GM23338 (cell line): ENCODE data around the gene GNAT1. TPM values are rescaled to one million over a fixed set of nuclear protein-coding genes. Genes with fewer than 3 reads are reported as not detected.

Experiments
- ATAC-seq: fragments of 200-7000 bp; cut with Tn5 transposase; 3 replicates; pipeline ENCODE4 v1.9.1; 2020
- DNase-seq: peaks from one replicate; pipeline ENCODE4 v3.0.0-alpha.2; 2015; ENCODE audit warnings: low spot score
- H2AFZ ChIP-seq: fragments of 200-600 bp; sonication (generic); 2 replicates; pipeline ENCODE4 v1.8.0; 2016; ENCODE audit warnings: antibody characterized with exemption, mild to moderate bottlenecking, moderate library complexity
- H3F3A ChIP-seq: fragments of 200-600 bp; sonication (generic); replicated peaks from 2 replicates; pipeline ENCODE4 v1.8.0; 2017; ENCODE audit warnings: antibody characterized with exemption, mixed run types, low read depth
- H3K27ac ChIP-seq: fragments of 200-600 bp; sonication (generic); 2 replicates; pipeline ENCODE4 v1.6.1; 2016; ENCODE audit warnings: low read depth
- H3K27me3 ChIP-seq: fragments of 200-600 bp; sonication (generic); 2 replicates; pipeline ENCODE4 v1.8.0; 2016; ENCODE audit warnings: mild to moderate bottlenecking, mixed run types, moderate library complexity; ENCODE audit not compliant: insufficient read depth
- H3K36me3 ChIP-seq: fragments of 200-600 bp; sonication (generic); 2 replicates; pipeline ENCODE4 v1.8.0; 2016; ENCODE audit warnings: mild to moderate bottlenecking; ENCODE audit not compliant: insufficient read depth
- H3K4me1 ChIP-seq: fragments of 200-600 bp; sonication (generic); 2 replicates; pipeline ENCODE4 v1.8.0; 2016; ENCODE audit warnings: mild to moderate bottlenecking, moderate library complexity; ENCODE audit not compliant: insufficient read depth
- H3K4me2 ChIP-seq: fragments of 200-600 bp; sonication (generic); 2 replicates; pipeline ENCODE4 v1.7.1; 2017; ENCODE audit warnings: mixed run types
- H3K4me3 ChIP-seq: fragments of 200-600 bp; sonication (generic); 2 replicates; pipeline ENCODE4 v1.6.1; 2016; ENCODE audit warnings: mixed run types
- H3K79me2 ChIP-seq: fragments of 200-600 bp; sonication (generic); replicated peaks from 2 replicates; pipeline ENCODE4 v1.8.0; 2017; ENCODE audit warnings: mild to moderate bottlenecking; ENCODE audit not compliant: insufficient read depth
- H3K9me2 ChIP-seq: fragments of 200-600 bp; sonication (generic); 2 replicates; pipeline ENCODE4 v1.8.0; 2017; ENCODE audit not compliant: insufficient read depth
- H4K20me1 ChIP-seq: fragments of 200-600 bp; sonication (generic); replicated peaks from 2 replicates; pipeline ENCODE4 v1.8.0; 2017; ENCODE audit warnings: mild to moderate bottlenecking; ENCODE audit not compliant: insufficient read depth
- H3K27ac Mint-ChIP-seq: 2 replicates; pipeline ENCODE4 v1.8.0; 2020; ENCODE audit warnings: inconsistent platforms, mild to moderate bottlenecking, moderate library complexity, mixed read lengths
- H3K27me3 Mint-ChIP-seq: 3 replicates; pipeline ENCODE4 v1.8.0; 2022; ENCODE audit warnings: low read depth, mild to moderate bottlenecking, moderate library complexity, mixed read lengths, inconsistent platforms; ENCODE audit not compliant: insufficient read depth, poor library complexity
- H3K36me3 Mint-ChIP-seq: 3 replicates; pipeline ENCODE4 v1.8.0; 2021; ENCODE audit warnings: low read depth, mild to moderate bottlenecking, inconsistent platforms, moderate library complexity, mixed read lengths
- H3K4me1 Mint-ChIP-seq: 3 replicates; pipeline ENCODE4 v1.8.0; 2020; ENCODE audit warnings: mild to moderate bottlenecking, inconsistent platforms, mixed read lengths
- H3K4me3 Mint-ChIP-seq: 3 replicates; pipeline ENCODE4 v1.8.0; 2021; ENCODE audit warnings: moderate library complexity, mild to moderate bottlenecking, inconsistent platforms, mixed read lengths
- H3K9me3 Mint-ChIP-seq: 3 replicates; pipeline ENCODE4 v1.8.0; 2020; ENCODE audit warnings: moderate library complexity, mild to moderate bottlenecking, inconsistent platforms, mixed read lengths
- CREB1 ChIP-seq: fragments of 250-450 bp; sonication (Bioruptor Pico); IDR thresholded peaks from 2 replicates; pipeline ENCODE4 v1.5.0; 2020; ENCODE audit warnings: low read depth, mild to moderate bottlenecking, moderate library complexity
- CTCF ChIP-seq, 2 experiments: fragments of 200-600 bp in 1 of 2; sonication (generic) in 1 of 2; conservative IDR thresholded peaks; 2 replicates each; pipeline versions ENCODE4 v1.5.1 to v1.6.1; 2016 to 2017; ENCODE audit warnings: antibody characterized with exemption in 2 of 2, low read depth in 2 of 2, mild to moderate bottlenecking in 2 of 2, moderate library complexity in 1 of 2
- POLR2AphosphoS5 ChIP-seq: IDR thresholded peaks from 2 replicates; pipeline ENCODE4 v1.6.1; 2016; ENCODE audit warnings: antibody characterized with exemption, low read depth
- polyA plus RNA-seq: library from polyadenylated mRNA; unstranded; fragments of >200 nt; fragmentation: Nextera tagmentation; extraction: Ambion mirVana; gene quantifications from 2 replicates; pipeline ENCODE4 v1.2.1, GENCODE V29; 2016
- total RNA-seq: library from RNA; depleted of rRNA; stranded (reverse); fragments of >200 nt; shearing (Covaris generic); gene quantifications from 2 replicates; pipeline ENCODE4 v1.2.3, GENCODE V29; 2014
- TF ChIP-seq, protein P1 (sequence below): IDR thresholded peaks from one replicate; pipeline ENCODE4 v1.6.1; 2018; ENCODE audit warnings: antibody characterized with exemption; ENCODE audit not compliant: unreplicated experiment

The GNAT1 gene
- total and polyA plus RNA-seq, 2 experiments from 2014 or later: not detected

DNA sequence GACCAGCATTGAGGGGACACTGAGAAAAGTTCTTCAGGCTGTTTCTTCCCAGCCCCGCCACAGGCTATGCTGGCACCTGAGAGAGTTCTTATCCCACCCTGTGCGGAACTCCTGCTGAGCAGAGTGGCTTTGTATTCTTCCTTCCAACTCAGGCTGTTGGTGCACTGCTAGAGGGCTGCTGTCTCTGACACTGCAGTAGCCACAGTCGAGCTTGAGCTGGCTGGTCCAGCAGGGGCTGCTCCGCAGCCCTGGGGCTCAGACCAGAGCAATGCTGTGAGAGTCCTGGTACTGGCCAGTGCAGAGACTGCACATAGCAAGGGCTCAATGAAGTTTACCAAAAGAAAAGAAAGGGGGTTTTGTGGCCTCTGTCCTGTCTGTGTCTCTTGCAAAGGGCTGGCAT lies 48.2 kb downstream of the GNAT1 start:
- TF ChIP-seq POLR2AphosphoS5: no peak
- TF ChIP-seq, protein P1, sequence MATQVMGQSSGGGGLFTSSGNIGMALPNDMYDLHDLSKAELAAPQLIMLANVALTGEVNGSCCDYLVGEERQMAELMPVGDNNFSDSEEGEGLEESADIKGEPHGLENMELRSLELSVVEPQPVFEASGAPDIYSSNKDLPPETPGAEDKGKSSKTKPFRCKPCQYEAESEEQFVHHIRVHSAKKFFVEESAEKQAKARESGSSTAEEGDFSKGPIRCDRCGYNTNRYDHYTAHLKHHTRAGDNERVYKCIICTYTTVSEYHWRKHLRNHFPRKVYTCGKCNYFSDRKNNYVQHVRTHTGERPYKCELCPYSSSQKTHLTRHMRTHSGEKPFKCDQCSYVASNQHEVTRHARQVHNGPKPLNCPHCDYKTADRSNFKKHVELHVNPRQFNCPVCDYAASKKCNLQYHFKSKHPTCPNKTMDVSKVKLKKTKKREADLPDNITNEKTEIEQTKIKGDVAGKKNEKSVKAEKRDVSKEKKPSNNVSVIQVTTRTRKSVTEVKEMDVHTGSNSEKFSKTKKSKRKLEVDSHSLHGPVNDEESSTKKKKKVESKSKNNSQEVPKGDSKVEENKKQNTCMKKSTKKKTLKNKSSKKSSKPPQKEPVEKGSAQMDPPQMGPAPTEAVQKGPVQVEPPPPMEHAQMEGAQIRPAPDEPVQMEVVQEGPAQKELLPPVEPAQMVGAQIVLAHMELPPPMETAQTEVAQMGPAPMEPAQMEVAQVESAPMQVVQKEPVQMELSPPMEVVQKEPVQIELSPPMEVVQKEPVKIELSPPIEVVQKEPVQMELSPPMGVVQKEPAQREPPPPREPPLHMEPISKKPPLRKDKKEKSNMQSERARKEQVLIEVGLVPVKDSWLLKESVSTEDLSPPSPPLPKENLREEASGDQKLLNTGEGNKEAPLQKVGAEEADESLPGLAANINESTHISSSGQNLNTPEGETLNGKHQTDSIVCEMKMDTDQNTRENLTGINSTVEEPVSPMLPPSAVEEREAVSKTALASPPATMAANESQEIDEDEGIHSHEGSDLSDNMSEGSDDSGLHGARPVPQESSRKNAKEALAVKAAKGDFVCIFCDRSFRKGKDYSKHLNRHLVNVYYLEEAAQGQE: no peak
- no peaks in the 10 kb centered on the region for H3K9me3 Mint-ChIP-seq
- no peak for DNase-seq
- Histone ChIP-seq H3K27ac (0 out of 2 replicates have a peak overlapping the region, but pooled peaks have one; percentile 97), H3K4me2 (peak overlapping the region; percentile 84), H3K9me2 (no peaks in the 10 kb centered on the region), H4K20me1 (peaks cover 42% of the 10 kb centered on the region), H3K79me2 (peaks cover 86% of the 10 kb centered on the region), H3F3A (peaks cover 32% of the 10 kb centered on the region), H3K4me3 (no peak overlapping the region; the same call in 1 of the 2 replicates), H3K27me3 (no peaks in the 10 kb centered on the region), H3K4me1 (peaks cover 69% of the 10 kb centered on the region), H3K36me3 (no peaks in the 10 kb centered on the region), H2AFZ (no peak overlapping the region)
- H3K4me3 Mint-ChIP-seq: peak overlapping the region; percentile 26; the same call in 2 of the 3 replicates
- peaks cover 24% of the 10 kb centered on the region for H3K27me3 Mint-ChIP-seq
- peak; percentile 0; the same call in 1 of the 3 replicates for ATAC-seq
- peak overlapping the region; percentile 72 for H3K27ac Mint-ChIP-seq
- peaks cover 11% of the 10 kb centered on the region for H3K36me3 Mint-ChIP-seq
- H3K4me1 Mint-ChIP-seq: peaks cover 75% of the 10 kb centered on the region

DNA sequence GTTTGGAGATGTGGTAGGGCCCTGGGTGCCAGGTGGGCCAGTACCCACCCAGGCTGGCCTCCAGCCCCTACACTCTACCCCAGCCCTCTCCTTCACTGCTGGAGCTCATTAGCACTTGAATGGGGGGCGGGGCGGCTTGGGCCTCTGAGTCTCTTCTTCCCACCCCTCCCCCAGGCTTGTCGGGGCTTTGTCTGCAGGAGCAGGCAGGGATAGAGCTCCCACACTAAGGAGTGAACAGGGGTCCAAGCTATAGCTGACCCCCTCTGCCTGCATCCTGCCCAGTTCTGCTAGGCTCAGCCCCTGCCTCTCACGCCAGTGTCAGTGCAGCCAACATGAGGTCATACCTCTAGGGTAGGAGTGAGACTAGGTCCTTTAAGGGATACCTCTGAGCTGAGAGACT lies 49.8 kb downstream of the GNAT1 start:
- DNase-seq (peak; percentile 99), ATAC-seq (peak; percentile 53)
- Mint-ChIP-seq H3K4me1 (peaks cover 84% of the 10 kb centered on the region), H3K36me3 (peaks cover 11% of the 10 kb centered on the region), H3K27ac (peak overlapping the region; percentile 95), H3K27me3 (peaks cover 27% of the 10 kb centered on the region), H3K4me3 (peak overlapping the region; percentile 63), H3K9me3 (no peaks in the 10 kb centered on the region)
- Histone ChIP-seq H3K9me2 (no peaks in the 10 kb centered on the region), H2AFZ (no peak overlapping the region), H3K79me2 (peaks cover 92% of the 10 kb centered on the region), H3K4me1 (peaks cover 76% of the 10 kb centered on the region), H3K27me3 (no peaks in the 10 kb centered on the region), H3K4me3 (peak overlapping the region; percentile 60), H4K20me1 (peaks cover 42% of the 10 kb centered on the region), H3K27ac (peak overlapping the region; percentile 97), H3K36me3 (no peaks in the 10 kb centered on the region), H3K4me2 (peak overlapping the region; percentile 84), H3F3A (peaks cover 34% of the 10 kb centered on the region)
- TF ChIP-seq POLR2AphosphoS5 (peak; percentile 41), CTCF (conservative IDR thresholded peaks at IDR 0.05; ENCODE audit: low read depth in 2 of 2) (no peak), CREB1 (CRISPR knock-in tag) (peak; percentile 51; the same call in 1 of the 2 replicates)
